Activated CD8-positive, alpha-beta memory T cell treated with anti-CD3 and anti-CD28 coated beads for 24 hours (primary cell): ENCODE measurements around the gene BTBD7.

Source experiments
- DNase-seq: peaks from one replicate; pipeline ENCODE4 v3.0.0-alpha.2; 2020

BTBD7 gene

GRCh38 chr14:93328546-93328945 is 4.3 kb downstream of the BTBD7 start:
- no peak for DNase-seq

- no peak for DNase-seq
Observed at GRCh38 chr14:93326196-93326595, 6.6 kb downstream of the BTBD7 start.

GRCh38 chr14:93323600-93324174 is 9.1 kb downstream of the BTBD7 start:
- no peak for DNase-seq

GRCh38 chr14:93322929-93323599 is 9.8 kb downstream of the BTBD7 start:
- DNase-seq, result no peak

- no peak for DNase-seq
Observed at GRCh38 chr14:93320489-93320888, 12.3 kb downstream of the BTBD7 start.

GRCh38 chr14:93319958-93320357 is 12.9 kb downstream of the BTBD7 start:
- DNase-seq, result no peak

GRCh38 chr14:93319494-93319893 is 13.3 kb downstream of the BTBD7 start:
- no peak for DNase-seq

- no peak for DNase-seq
Observed at GRCh38 chr14:93318927-93319326, 13.9 kb downstream of the BTBD7 start.

GRCh38 chr14:93317875-93318807 is 14.7 kb downstream of the BTBD7 start:
- DNase-seq, result no peak

- DNase-seq, result no peak
Observed at GRCh38 chr14:93317210-93317874, 15.5 kb downstream of the BTBD7 start.

- no peak for DNase-seq
Observed at GRCh38 chr14:93316716-93317115, 16.1 kb downstream of the BTBD7 start.

GRCh38 chr14:93315575-93315974 is 17.3 kb downstream of the BTBD7 start:
- DNase-seq, result no peak

GRCh38 chr14:93311082-93311481 is 21.8 kb downstream of the BTBD7 start:
- DNase-seq, result no peak

GRCh38 chr14:93309427-93309966 is 23.3 kb downstream of the BTBD7 start:
- no peak for DNase-seq

GRCh38 chr14:93308686-93309345 is 24.0 kb downstream of the BTBD7 start:
- DNase-seq, result no peak

- no peak for DNase-seq
Observed at GRCh38 chr14:93306812-93307211, 26.0 kb downstream of the BTBD7 start.

- no peak for DNase-seq
Observed at GRCh38 chr14:93305725-93306418, 27.0 kb downstream of the BTBD7 start.

- DNase-seq, result no peak
Observed at GRCh38 chr14:93304771-93305170, 28.1 kb downstream of the BTBD7 start.

GRCh38 chr14:93303659-93304058 is 29.2 kb downstream of the BTBD7 start:
- DNase-seq, result no peak

GRCh38 chr14:93302688-93303581 is 29.9 kb downstream of the BTBD7 start:
- DNase-seq, result no peak
